Measurements from ENCODE around the gene TTC33. TPM values are rescaled to one million over a fixed set of nuclear protein-coding genes. Genes with fewer than 3 reads are reported as not detected.

Gene TTC33
- total RNA-seq, result 12.0 and 12.5 TPM in 2 replicates

GRCh38 chr5:40755407-40756365 lies at the start of gene TTC33:
Gene TTC33, minus strand, starts transcription at chr5:40755961. Its CDS starts 8,943 bp downstream, at chr5:40747018.

DNA sequence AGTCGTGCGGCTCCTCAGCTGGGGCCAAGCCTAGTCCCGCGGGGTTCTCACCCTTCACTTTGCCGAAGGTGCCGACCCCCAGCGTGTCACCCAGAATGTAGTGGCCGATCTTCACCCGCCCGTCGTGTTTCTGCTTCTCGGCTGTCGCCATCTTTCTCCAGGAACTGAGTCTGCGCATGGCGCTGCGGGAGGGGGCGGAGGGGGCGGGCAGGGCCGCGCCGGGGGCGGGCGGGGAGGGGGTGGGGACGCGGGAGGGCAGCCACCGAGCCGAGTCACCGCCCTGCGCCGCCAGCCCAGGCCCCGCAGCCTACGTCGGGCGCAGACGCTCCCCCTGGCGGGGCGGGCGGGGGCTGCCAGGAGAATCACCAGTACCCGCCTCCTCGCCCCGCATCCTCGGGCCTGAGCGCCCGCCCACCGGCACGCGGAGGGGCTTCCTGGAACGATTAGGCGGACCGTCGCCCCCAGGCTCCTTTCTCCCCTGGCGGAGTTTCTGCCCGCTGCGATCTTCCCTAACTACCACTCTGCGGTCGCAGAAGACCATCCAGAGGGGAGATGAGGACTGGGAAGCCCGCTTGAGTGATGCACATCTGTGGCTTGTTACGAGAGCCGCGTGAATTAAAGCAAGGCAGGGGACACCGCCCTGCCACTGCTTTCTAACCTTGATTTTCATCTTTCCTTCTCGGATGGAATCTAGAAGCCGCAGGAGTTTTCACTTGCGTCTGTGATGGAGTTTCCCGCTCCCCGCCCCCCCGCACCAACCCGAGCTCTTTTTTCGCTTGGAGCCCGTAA lies 42.4 kb upstream of the TTC33 start, which contains the start of gene PRKAA1:
TSS of gene PRKAA1 (minus strand) at position 363 of the 789 bp plus-strand sequence. CDS start at position 178, 185 bp downstream.

GRCh38 chr5:40679913-40680681 lies 75.7 kb downstream of the TTC33 start, which contains the start of gene PTGER4:
Gene PTGER4, plus strand, starts transcription at chr5:40679915. Its CDS starts 1,079 bp downstream, at chr5:40680994.

Other genes starting within 250 kb of the TTC33 start
- gene PTGER4, start 76.0 kb downstream of the TTC33 start, total RNA-seq, result 10.3 and 67.3 TPM in 2 replicates
- gene PRKAA1, start 42.4 kb upstream of the TTC33 start, total RNA-seq, result 71.1 and 87.8 TPM in 2 replicates
- gene RPL37, start 79.3 kb upstream of the TTC33 start, total RNA-seq, result 767 and 1,800 TPM in 2 replicates
- 8.5 and 10.7 TPM in 2 replicates for gene CARD6, start 85.4 kb upstream of the TTC33 start, total RNA-seq
- gene C7, start 153.5 kb upstream of the TTC33 start, total RNA-seq, result 0.14 TPM in 1 of 2 replicates, not detected in the other

Measured in nasal cavity respiratory epithelium epithelial cell of viscerocranial mucosa (primary cell).